Neutrophil (primary cell): ENCODE measurements around the gene FKBP2.

Experiments
- H3K27ac ChIP-seq: fragments of 200-600 bp; sonication (generic); 2 replicates; pipeline ENCODE4 v1.5.1; 2016; ENCODE audit warnings: mild to moderate bottlenecking, moderate library complexity
- H3K27me3 ChIP-seq: fragments of 200-600 bp; sonication (generic); 2 replicates; pipeline ENCODE4 v1.6.0; 2016; ENCODE audit warnings: mild to moderate bottlenecking
- H3K36me3 ChIP-seq: fragments of 200-600 bp; sonication (generic); 2 replicates; pipeline ENCODE4 v1.5.1; 2017
- H3K4me1 ChIP-seq, 2 experiments: fragments of 200-600 bp in 1 of 2; sonication (generic) in 1 of 2; 1 replicate in 1 of 2; 2 replicates in 1 of 2; pipeline versions ENCODE4 v1.5.1 to v1.6.1; 2013 to 2016; ENCODE audit warnings: low read depth in 1 of 2, low read length in 1 of 2, mild to moderate bottlenecking in 1 of 2, moderate library complexity in 1 of 2; ENCODE audit not compliant: control insufficient read depth in 1 of 2, insufficient read depth in 1 of 2
- H3K4me3 ChIP-seq, 2 experiments: fragments of 200-600 bp in 1 of 2; sonication (generic) in 1 of 2; 1 replicate in 1 of 2; 2 replicates in 1 of 2; pipeline ENCODE4 v1.5.1; 2013 to 2016; ENCODE audit warnings: low read depth in 1 of 2, low read length in 1 of 2, mild to moderate bottlenecking in 1 of 2, moderate library complexity in 1 of 2
- H3K9me3 ChIP-seq: fragments of 200-600 bp; sonication (generic); 2 replicates; pipeline ENCODE4 v1.5.1; 2016
- CTCF ChIP-seq: fragments of 200-600 bp; sonication (generic); IDR thresholded peaks from 2 replicates; pipeline ENCODE4 v1.5.1; 2016; ENCODE audit warnings: antibody characterized with exemption

The FKBP2 gene

GRCh38 chr11:64278576-64279190 is 37.8 kb downstream of the FKBP2 start:
- Histone ChIP-seq H3K4me1 (peaks cover 4 to 6% of the 10 kb centered on the region in 2 experiments), H3K9me3 (no peaks in the 10 kb centered on the region), H3K4me3 (no peak overlapping the region), H3K36me3 (peaks cover 46% of the 10 kb centered on the region), H3K27me3 (no peaks in the 10 kb centered on the region), H3K27ac (no peak overlapping the region)
- TF ChIP-seq CTCF, result no peak

DNA sequence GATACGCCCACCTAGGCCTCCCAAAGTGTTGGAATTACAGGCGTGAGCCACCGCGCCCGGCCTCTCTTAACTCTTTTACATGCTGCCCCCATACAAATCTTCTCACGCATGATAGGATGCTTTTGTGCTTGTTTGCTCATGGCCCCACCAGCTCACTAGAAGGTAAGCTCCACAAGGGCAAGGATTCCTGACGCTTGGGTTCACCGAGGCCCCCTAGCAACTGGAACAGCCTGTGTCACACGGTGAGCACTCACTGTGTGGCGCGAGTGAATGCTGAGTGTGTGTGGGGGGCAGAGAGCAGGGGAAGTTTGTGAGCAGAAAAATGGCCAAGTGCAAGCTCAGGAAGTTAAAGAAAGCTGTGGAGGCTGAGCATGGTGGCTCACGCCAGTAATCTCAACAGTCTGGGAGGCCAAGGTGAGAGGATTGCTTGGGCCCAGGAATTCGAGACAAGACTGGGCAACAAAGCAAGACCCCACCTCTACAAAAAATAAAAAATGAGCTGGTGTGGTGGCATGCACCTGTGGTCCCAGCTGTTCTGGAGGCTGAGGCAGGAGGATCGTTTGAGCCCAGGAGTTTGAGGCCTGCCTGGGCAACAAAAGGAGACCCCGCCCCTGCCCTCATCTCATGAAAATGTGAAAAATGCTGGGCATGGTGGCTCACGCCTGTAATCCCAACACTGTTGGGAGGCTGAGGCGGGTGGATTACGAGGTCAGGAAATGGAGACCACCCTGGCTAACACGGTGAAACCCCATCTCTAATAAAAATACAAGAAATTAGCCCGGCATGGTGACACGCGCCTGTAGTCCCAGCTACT is 41.3 kb downstream of the FKBP2 start:
- no peak overlapping the region for H3K27ac ChIP-seq
- H3K27me3 ChIP-seq, result no peaks in the 10 kb centered on the region
- H3K4me3 ChIP-seq, result no peak overlapping the region
- TF ChIP-seq CTCF, result no peak
- H3K36me3 ChIP-seq, result peaks cover 25% of the 10 kb centered on the region
- H3K4me1 ChIP-seq, result peaks cover 20 to 26% of the 10 kb centered on the region in 2 experiments
- H3K9me3 ChIP-seq, result no peaks in the 10 kb centered on the region

DNA sequence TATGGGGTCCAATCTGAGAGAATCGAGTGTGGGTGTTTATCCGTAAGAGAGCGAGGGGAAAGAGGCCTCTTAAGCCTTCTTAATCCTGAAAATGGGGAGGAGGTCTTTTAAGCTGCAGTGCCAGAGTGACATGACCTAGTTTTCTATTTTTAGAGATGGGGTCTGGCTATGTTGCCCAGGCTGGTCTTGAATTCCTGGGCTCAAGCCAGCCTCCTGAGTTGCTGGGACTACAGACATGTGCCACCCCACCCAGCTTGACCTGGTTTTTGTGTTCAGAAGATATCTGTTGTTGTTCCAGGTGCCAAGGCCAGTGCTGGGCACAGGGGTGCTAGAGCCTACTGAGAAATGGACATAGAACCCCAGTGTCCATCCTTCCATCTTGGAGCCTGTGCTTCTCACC is 42.2 kb downstream of the FKBP2 start:
- Histone ChIP-seq H3K27ac (peak overlapping the region; percentile 20), H3K4me3 (no peak overlapping the region), H3K9me3 (no peaks in the 10 kb centered on the region), H3K27me3 (no peaks in the 10 kb centered on the region), H3K36me3 (peaks cover 18% of the 10 kb centered on the region), H3K4me1 (peaks cover 20 to 26% of the 10 kb centered on the region in 2 experiments)
- TF ChIP-seq CTCF, result no peak

GRCh38 chr11:64284048-64284961 is 43.4 kb downstream of the FKBP2 start, which contains the start of gene BAD:
Gene BAD (minus strand): TSS chr11:64284665. CDS start chr11:64284368, 297 bp downstream.
- no peak for TF ChIP-seq CTCF
- peak within 1 kb of the TSS; percentile 86 to 93 for H3K4me3 ChIP-seq

More at GRCh38 chr11:64284048-64284961, 43.4 kb downstream of the FKBP2 start, which contains the start of gene BAD:
- peaks cover 8% of the 10 kb centered on the region for H3K36me3 ChIP-seq
- peaks cover 2% of the 10 kb centered on the region for H3K27me3 ChIP-seq
- peaks cover 20 to 26% of the 10 kb centered on the region in 2 experiments for H3K4me1 ChIP-seq
- H3K27ac ChIP-seq, result peak within 1 kb of the TSS; percentile 98
- no peaks in the 10 kb centered on the region for H3K9me3 ChIP-seq
